Measurements from ENCODE around the gene OS9.

Gene OS9

DNA sequence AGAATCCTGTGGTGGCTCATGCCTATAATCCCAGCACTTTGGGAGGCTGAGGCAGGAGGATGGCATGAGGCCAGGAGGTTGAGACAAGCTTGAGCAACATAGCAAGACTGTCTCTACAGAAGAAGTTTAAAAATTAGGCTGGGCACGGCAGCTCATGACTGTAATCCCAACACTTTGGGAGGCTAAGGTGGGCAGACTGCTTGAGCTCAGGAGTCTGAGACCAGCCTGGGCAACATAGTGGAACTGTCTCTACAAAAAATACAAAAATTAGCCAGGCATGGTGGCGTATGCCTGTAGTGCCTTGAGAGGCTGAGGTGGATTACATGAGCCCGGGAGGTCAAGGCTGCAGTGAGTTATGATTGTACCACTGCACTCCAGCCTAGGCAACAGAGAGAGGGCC is 73.9 kb downstream of the OS9 start:
- DNase-seq = no peak

DNA sequence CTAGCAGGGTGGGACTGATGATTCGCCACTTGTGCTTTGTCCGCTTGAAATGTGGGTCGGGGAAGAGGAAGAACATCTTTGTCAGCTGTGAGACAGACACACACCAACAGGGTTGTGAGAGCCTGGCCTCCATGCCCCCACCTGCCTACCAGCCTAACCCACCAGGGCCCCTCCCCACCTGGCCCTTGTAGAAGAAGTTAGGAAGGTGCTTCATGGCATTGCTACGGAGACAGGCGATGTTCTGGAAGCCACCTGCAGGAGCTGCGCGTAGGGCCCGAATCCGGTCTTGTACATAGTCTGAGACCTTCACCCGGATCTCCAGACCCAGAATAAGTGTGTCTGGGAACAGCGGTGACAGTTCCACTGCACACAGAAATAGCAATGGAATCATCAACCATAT is 75.7 kb downstream of the OS9 start:
- no peak for DNase-seq

- DNase-seq = no peak
These were observed 76.8 kb downstream of the OS9 start for GRCh38 chr12:57770734-57771133.

All from eye (tissue), 1 donor.